ENCODE data around the gene EFCAB8.

GRCh38 chr20:32909451-32909850 lies 50.7 kb downstream of the EFCAB8 start:
- TF ChIP-seq CTCF (IDR thresholded peaks at IDR 0.05) (no peak), POLR2A (IDR thresholded peaks at IDR 0.05) (no peak)

All from uterus (tissue), 2 donors.